Stimulated activated CD4-positive, alpha-beta T cell treated with anti-CD3 and anti-CD28 coated beads, Interleukin-1b, Interleukin-23, amount 100 ng/mL, for 48 hours (primary cell): ENCODE data around the gene LRRC4C.

Source experiments
- DNase-seq: peaks from one replicate; pipeline ENCODE4 v3.0.0-alpha.2; 2020

The LRRC4C gene

DNA sequence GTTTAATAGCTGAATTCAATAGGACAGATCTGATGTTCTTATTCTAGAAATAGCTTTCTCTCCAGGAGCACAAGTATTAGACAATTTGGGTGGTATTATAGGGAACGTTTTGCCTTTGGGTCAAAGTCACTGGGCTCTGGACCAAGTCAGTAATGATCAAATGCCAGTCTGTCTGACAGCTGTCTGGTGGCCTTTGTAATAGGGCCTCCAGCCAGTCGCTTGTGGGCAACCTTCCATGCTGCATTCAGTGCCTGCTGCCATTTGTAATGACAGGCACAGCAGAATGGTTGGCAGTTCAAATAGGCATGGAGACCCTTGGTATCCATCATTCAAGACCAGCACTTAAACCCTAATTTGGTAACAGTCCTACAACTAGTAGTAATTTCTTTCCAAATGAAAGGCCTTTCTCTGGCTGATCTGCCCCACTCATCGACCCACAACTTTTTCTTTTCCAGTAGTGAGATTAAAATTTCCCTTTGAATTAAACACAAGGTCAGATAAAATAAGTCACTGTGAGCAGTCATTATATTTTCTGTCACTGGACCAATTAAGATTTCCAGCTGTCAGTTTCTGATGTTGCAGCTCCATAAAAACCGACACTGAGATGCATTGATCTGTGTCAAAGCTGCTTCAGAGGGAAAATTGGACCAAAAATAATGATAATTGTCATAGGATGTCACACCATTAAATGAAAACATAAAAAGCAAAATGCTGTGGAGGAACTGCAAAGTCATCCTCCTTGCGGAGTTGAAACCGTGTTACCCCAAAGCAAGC is 1038.1 kb downstream of the LRRC4C start:
- no peak for DNase-seq

DNA sequence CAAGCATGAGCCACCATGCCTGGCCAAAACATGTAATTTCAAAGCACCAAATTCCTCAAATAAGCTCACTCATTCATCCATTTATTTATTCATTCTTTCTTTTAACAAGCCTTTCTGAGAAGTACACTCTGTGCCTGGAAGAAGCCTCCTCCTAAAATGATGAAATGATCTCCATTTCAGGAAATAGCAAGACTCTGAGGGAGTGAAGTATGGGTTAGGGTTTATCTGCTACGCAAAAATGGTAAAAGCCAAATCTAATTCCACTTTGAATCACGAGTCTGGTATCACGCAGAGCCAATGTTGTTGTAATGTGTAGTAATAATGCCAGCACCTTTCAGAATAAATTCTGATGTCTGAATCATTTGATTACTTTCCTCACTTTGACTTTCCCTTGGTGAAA is 1041.8 kb downstream of the LRRC4C start:
- DNase-seq, result no peak

DNA sequence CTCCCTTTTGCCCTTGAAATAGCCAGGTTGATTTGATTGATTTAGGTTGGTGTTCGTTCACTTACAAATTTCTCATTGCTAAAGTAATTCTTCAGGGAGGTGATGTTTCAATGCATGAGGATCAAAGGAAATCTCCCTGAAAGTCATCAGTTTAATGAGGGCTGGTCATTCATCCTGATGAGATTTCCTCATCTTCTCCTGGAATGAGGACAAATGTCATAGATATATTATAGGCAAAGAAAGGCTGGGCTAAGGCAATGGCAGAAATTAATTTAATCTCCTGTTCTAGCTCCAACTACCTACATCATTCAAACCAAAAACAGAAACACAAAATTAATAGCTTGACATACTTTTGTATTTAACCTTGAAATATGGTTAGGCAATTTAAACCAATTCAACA is 1052.1 kb downstream of the LRRC4C start:
- DNase-seq, result no peak

DNA sequence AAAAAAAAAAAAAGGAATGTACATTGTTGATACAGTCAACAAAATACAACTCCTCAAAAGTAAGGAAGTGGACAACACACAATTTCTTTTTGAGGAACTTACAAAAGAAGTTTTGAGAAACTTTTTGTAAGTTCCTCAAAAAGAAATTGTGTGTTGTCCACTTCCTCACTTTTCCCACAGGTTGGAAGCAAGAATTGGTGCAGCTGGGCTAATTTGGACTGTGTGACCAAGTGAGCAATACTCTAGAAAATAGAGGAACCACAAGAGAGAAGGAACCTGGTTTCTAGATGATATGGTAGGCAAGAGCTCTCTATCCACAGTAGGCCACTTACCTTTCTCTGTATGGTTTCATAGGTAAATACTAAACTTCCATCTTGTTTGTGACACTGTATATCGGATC is 1053.8 kb downstream of the LRRC4C start:
- no peak for DNase-seq

DNA sequence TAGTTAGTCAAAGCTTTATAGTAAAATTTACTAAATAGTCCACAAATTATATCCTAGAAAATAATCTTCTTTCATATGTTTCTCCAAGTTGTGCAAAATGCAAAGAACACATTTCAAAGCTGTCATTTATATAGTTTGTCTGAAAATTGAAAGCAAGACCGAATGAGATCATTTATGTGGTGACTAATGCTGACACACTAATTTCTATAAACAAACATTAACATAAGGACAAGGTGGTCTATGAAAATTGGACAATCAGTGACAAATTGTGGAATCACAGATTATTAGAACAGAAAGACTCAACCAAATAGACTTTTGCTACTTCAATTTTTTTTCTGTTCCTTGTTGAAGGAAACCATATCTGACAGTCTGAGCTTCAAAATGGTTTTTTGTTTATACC is 1056.1 kb downstream of the LRRC4C start:
- DNase-seq, result no peak

DNA sequence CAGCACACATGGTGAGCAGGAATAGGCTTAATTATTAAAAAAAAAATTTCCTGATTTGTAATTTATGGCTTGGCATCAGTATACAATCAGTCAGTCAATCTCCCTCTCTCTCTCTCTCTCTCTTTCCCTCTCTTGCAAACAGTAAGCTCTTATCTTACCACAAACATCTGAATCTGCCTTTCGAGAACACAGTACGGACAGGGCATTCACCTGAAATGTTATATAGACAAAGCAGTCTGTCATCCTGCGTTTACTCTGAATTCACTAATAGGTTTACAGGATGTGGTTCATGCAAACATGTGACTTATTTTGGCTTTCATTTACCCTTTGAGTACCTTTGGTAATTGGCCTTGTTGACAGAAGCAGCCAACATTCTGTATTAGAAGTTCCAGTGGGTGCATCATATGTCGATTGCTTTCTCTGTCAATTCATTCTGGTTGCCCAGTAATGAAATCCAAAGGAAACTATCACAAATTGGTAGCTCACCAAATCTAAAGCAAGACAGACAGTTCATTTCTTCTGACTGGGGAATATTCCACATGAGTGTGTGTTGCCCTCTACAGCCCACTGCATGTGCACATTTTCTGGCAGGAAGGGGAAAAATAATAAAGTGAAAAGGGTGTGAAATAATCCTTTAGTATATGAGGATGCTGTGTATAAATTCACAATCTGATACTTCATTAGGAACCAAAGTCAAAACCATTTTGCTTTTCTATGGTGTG is 1058.2 kb downstream of the LRRC4C start:
- DNase-seq, result no peak

DNA sequence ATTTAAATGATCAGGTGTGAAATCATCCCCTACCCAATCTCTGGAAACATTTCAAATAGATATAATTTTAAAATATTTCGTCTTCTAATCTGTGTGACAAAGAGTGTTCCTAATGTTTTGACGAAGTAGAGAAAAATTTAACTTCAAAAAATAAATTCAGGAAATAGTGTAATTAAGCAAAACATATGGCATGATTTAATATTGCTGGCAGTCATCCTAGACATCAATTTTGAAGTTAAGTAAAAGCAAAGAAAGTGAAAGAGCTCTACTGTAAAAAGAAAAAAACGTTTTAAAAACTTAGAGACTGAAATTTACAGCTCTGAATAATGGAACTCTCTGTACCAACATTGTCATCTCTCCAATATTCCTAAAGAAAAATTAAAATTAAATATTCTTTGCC is 1062.3 kb downstream of the LRRC4C start:
- DNase-seq, result no peak

DNA sequence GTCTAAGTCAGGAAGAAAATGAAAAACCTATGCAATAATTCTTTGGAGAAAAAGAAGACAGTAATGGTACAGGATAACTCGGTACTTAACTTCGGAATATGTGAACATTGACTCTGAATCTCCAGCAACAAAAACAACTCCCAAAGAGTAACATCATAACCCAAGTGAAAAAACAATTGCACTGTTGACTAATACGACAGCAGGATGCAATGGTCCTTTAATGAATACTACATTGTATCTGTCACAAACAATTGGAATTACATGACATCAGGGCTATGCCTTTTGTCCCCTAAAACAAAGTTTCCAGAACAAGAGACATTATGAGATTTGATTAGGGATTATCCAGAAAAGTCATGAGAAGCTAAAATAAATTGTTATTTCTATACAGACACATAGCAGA is 1065.9 kb downstream of the LRRC4C start:
- DNase-seq, result no peak

DNA sequence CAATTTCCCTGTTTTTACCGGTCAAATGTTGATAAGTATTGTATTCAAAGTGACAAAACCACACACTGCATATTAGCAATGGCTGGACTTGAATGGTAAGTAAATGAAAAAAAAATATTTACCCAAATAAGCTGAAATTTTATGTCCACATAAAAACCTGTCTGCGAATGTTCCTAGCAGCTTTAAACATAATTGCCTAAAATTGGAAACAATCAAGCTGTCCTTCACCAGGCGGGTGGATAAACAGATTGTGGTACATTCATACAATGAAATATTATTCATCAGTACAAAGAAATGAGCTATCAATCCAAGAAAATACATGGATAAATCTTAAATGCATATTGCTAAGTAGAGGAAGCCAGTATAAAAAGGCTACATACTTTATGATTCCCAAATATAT is 1067.8 kb downstream of the LRRC4C start:
- no peak for DNase-seq

DNA sequence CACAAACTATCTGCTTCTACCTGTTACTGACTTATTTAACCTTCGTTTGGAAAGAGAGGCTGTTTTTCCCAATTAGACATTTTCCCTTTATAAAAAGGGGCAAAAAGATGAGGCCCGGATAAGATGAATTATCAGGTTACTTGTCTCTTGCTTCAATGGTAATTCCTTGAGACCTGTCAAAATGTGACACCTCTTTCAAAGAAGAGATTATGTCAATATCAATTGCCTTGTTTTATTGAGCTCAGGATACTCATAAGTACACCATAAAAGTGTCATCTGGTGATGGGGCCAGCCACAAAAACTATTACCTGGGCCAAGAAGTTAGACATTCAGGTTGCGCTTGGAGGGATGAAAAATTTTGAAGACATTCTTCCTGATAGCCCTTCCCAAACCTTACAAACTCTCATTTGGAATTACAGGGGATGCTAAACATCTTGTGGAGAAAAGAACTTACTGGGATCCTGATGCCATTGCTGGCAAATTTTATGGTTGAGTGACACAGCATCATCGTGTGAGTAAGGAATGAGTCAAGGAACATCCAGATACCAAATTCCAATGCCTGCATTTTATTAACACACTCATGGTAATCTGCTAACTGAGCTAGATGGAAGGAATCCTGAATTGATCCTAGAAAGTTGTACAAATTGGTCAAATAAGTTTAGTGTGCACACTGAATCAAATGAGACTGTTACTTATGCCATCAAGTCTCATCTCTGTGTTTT is 1071.2 kb downstream of the LRRC4C start:
- no peak for DNase-seq

DNA sequence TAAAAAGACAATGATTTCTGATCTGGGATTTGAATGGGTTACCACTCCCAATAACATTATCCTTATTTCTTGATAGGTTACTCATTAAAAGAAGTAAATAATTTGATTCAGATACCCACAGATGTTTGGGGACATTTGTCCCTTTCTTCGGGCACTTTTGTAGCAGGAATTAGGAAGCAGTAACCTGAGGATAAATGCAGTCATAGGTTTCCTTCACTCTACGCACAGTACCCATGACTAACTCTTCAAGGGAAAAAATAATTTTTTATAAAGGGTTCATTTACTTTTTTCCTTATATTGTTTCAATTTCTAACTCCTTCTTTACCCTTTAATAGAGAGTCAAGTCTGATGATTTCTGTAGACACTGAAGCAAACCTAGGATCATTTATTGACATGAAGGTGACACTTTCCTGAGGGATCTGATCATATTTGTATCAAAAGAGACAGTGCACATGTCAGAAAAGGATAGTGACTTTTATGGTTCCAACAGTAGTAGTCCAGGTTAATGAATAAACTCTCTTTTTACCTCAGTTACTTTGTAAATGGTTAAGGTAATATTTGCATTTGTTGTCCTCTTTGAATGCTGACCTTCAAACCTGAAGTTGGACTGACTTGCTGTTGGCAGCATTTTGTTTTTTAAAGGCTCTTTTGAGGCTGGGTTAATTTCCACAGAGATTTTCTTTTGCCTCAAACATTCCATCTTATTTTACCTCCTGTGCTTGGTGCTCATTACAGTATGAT is 1072.0 kb downstream of the LRRC4C start:
- DNase-seq, result no peak

DNA sequence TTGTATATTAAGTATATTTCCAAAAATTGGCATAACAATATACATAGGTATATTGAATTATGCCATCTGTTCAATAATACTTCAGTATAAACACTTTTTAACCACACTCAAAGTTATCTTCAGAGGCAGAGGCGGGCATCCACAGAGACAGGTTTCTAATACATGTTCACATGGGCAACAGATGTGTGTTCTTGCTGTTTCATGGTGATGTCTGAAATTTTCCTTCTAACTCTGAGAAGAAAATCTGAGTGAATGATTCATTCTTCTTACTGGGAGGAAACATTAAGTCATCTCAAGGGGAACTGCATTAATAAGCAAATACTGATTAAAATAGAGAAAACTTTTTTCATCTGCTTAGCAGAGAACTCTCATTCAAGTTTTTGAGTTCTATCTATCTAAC is 1074.5 kb downstream of the LRRC4C start:
- DNase-seq, result no peak

DNA sequence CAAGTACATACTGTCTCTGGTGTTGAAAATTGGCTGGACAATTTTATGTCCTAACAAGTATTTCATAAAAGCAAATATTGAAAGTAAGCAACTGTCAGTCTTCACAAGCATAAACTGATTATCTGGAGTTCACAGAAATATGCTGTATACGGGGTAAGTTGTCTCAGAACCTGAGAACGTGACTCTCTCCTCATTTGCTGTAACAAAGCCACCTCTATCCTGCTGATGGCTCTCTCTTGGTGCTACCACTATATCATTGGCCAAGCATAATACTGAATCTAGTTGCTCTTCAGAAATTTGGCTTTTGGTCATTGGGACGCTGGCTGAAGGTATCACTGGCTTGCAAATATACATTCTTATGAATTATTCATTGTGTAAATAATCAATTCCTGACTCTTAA is 1078.0 kb downstream of the LRRC4C start:
- DNase-seq, result no peak

DNA sequence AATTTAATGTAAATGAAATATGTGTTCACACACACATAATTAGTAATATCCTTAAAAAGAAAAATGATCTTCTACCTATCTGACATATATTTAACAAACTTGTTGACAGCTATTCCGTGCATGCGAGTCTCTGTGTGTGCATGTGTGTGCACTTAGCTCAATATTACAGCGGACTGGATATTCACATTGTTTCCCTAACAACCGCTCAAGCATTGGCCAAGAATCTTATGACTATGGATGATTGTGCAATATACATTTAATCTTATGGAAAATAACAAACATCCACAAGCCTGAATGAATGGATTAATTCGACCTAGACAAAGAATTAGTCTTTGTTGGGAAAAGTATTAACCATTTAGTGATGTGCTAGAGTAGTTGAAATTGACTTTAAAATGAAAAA is 1078.6 kb downstream of the LRRC4C start:
- DNase-seq, result no peak

DNA sequence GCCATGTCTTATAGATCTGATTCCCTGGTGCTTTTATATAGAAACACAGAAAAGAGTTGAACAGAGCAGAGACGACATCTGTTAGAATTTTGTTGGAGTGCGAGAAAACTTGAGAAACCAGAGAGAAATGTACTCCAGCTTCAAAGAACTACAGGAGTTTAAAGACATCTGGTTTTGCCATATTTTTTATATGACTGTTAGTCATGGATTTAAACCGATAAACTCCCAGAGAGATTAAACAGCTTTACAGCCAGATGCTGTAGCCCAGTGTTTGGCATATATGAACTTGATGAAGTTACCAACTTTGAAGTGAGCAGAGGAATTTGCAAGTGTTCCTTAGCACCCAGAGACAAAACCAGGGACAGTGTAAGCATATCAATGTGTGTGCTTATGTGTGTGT is 1083.1 kb downstream of the LRRC4C start:
- DNase-seq, result no peak

DNA sequence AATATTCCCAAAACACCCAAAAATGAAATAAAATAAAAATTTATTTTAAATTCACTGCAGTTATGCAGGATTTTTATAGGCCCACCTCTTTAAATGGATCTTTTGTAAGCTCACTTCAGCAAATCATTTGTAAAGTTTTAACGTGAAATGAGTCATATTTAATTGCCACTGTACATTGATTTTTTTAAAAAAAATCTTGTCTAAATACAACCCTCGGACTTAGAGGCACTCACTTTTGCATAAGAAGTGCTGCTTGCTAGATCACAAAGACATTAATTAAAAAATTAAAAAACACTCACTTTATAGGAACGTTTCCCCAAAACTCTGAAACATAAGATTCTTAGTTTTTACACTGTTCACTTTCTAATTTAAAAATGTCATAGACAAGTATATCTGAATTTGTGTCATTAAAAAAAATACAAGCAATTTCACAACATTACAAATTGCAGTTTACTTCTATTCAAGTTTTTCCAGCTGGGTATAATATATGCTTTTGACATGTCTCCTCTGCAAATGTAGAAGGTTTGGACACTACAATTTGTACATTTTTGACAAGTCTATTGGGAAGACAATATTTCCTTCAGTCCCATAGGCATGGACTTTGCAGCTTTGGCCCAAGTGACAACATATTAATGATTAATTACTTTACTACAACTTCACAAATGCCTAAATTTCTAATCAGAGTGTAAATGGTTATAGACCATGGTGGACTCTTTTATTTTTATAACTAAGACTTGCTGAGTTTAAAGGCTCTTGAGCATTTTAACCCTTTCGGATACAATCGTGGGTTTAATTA is 1088.4 kb downstream of the LRRC4C start:
- DNase-seq, result no peak

DNA sequence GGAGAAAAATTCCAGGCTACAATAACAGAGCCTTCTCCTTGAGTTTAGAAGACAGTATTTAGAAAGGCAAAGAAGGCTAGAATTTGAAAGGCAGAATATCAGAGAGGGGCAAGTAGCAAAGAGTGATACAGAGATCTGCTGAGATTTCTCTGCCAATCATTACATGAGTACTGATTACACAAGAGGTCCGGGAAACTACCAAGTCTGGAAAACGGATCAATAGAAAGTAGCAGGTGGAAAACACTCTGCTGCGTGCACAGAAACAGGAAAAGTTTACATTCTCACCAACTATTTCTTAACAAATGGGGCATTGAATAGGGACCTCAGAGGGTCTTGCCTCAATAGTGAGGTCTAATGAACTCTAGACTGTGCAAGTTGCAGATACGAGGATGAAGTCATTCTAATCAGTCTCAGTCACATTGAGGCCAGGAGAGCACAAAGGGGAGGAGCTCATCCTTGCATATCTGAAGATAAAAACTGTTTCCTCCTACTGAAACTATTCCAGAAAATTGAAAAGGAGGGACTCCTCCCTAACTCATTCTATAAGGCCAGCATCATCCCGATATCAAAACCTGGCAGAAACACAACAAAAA is 1099.2 kb downstream of the LRRC4C start:
- DNase-seq, result no peak

DNA sequence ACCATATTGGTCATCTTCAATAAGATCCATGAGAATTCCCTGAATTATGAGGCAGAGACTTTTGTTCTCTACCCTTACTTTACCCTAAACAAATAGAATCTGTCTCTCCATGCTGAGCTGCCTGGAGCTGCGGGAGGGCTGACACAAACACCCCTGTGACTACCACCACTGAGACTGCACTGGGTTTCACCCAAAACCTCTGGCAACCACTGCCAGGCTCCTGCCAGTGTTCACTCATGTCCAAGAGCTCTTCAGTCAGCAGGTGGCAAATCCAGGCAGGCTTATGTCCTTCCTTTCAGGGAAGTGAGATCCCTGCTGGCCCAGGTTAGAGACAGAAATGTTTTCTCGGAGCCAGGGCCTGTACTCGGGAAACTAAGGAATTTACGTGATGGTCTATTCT is 1105.3 kb downstream of the LRRC4C start:
- DNase-seq, result no peak

DNA sequence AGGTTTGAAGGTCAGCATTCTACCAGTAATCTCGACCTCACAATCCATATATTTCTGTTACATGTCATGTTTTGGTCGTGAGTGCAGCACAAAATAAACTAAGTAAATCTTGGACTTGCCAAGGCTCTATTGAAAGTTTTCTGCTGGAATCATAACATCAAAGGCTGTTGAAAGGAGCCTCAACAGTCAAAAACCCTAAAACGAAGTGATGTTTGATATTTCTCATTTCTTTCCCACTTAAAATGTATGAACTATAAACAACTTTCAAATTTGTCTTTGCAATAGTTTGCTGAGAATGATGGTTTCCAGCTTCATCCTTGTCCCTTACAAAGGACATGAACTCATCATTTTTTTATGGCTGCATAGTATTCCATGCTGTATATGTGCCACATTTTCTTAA is 1118.5 kb downstream of the LRRC4C start:
- no peak for DNase-seq

DNA sequence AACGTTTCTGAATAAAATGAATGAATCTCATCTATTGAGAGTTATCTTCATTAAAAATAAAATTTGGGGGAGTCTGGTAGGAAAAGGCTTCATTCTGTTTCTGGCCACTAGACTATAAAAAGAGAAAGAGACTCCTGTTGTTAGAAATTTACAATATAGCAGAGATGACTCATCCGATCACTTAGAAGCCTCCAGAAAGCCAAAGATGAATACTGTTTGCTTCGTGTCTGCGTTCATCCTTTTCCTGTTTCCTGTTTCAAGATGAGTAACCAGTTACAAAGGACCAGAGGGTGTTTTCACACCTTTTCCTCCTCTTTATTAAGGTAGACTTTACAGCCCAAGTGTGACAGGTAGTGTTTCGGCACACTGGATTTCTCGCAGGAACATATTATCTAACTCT is 1120.7 kb downstream of the LRRC4C start:
- no peak for DNase-seq

DNA sequence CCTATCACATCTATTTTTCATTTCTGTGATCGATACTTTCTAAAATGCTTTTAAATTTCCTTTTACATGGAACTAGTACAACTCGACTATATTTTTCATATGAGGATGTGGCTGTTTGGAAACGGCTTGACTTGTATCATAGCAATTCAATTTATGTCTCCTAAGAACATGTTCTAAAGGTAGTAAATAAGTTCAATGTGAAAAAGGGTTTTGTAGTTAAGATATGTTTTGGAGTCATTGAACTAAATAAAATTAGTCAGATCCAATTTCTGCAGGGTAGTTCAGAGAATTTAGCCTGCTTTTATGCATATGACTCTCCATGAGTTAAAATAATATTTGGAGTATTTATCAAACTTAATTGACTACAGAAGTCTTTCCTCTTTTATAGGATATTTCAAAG is 1121.4 kb downstream of the LRRC4C start:
- no peak for DNase-seq

DNA sequence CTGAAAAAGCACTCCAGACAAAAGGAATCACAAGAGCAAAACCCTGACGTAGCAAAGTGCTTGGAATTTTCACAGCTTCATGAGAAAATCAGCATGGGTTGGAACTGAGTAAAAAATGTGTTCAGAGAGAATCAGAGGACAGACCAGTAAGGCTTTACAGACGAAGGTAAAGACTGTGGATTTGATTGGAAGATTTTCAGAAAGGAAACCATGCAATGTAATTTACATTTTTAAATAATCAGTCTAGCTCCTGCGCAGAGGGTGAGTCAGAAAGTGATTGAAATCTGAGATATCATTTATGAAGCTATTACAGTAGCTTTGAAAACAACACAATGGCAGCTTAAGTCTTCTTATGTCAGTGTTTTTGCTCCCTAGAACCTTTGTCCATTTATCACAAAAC is 1122.3 kb downstream of the LRRC4C start:
- DNase-seq, result no peak
